SK-N-MC (cell line): ENCODE measurements around the gene ARFGEF2.

Experiments
- EZH2 ChIP-seq: fragments of 200-600 bp; sonication (generic); IDR thresholded peaks from one replicate; pipeline ENCODE4 v1.6.1; 2017; ENCODE audit warnings: antibody characterized with exemption
- FOXP2 ChIP-seq: optimal IDR thresholded peaks from 2 replicates; pipeline ENCODE3; 2011; ENCODE audit warnings: mild to moderate bottlenecking, moderate library complexity; ENCODE audit not compliant: insufficient read depth; ENCODE audit errors: extremely low read length, control extremely low read depth
- POLR2AphosphoS5 ChIP-seq: IDR thresholded peaks from 2 replicates; pipeline ENCODE4 v1.6.1; 2012; ENCODE audit warnings: mild to moderate bottlenecking, low read depth, low read length, borderline replicate concordance

- no peak for TF ChIP-seq EZH2
- no peak for TF ChIP-seq POLR2AphosphoS5
- TF ChIP-seq FOXP2: no peak
Observed at GRCh38 chr20:48879612-48880245, 41.8 kb upstream of the ARFGEF2 start.
